Small intestine (tissue), 7 donors: Measurements from ENCODE around the gene CXorf65. TPM values are rescaled to one million over a fixed set of nuclear protein-coding genes. Genes with fewer than 3 reads are reported as not detected.
A peak's percentile ranks its signal among the peaks of the same experiment; 100 is the strongest.

Experiments used
- DNase-seq, 2 donors: peaks; one replicate each; pipeline versions ENCODE4 v3.0.0 to v3.0.0-alpha.2; 2013
- FAIRE-seq: peaks from 2 replicates; lab custom pipeline; 2012; peaks lifted over from hg19 to GRCh38; lab: Jason Lieb, UNC
- H3K27ac ChIP-seq, 3 donors: one replicate each; pipeline ENCODE4 v1.5.1; 2013; ENCODE audit warnings: low read length in 2 of 3, mild to moderate bottlenecking in 2 of 3, control low read depth in 1 of 3, inconsistent platforms in 1 of 3, low read depth in 1 of 3, moderate library complexity in 1 of 3
- H3K27me3 ChIP-seq, 3 donors: one replicate each; pipeline ENCODE4 v1.6.1; 2013; ENCODE audit warnings: low read length in 3 of 3, inconsistent platforms in 1 of 3; ENCODE audit not compliant: control insufficient read depth in 3 of 3, insufficient read depth in 3 of 3
- H3K36me3 ChIP-seq, 3 donors: one replicate each; pipeline ENCODE4 v1.6.1; 2013; ENCODE audit warnings: low read length in 3 of 3, inconsistent platforms in 1 of 3, low read depth in 1 of 3, mild to moderate bottlenecking in 1 of 3, moderate library complexity in 1 of 3; ENCODE audit not compliant: control insufficient read depth in 3 of 3, insufficient read depth in 2 of 3
- H3K4me1 ChIP-seq, 3 donors: one replicate each; pipeline ENCODE4 v1.6.1; 2013; ENCODE audit warnings: low read length in 2 of 3, inconsistent platforms in 1 of 3, low read depth in 1 of 3, mild to moderate bottlenecking in 1 of 3, moderate library complexity in 1 of 3; ENCODE audit not compliant: control insufficient read depth in 3 of 3, insufficient read depth in 2 of 3
- H3K4me3 ChIP-seq, 3 donors: one replicate each; pipeline ENCODE4 v1.5.1; 2013; ENCODE audit warnings: low read length in 3 of 3, control low read depth in 1 of 3, inconsistent platforms in 1 of 3, low read depth in 1 of 3, mild to moderate bottlenecking in 1 of 3, moderate library complexity in 1 of 3
- H3K9me3 ChIP-seq, 2 donors: one replicate each; pipeline ENCODE4 v1.6.1; 2013; ENCODE audit warnings: low read depth in 1 of 2, low read length in 1 of 2; ENCODE audit not compliant: control insufficient read depth in 2 of 2, insufficient read depth in 1 of 2
- WGBS, 3 donors: extraction: QIAGEN DNeasy Blood & Tissue Kit; methylation state at CpG; one replicate each; pipeline ENCODE4 v1.1.7; 2013; 5-methylcytosine and 5-hydroxymethylcytosine counted together
- polyA plus RNA-seq, 4 donors: library from polyadenylated mRNA; stranded (reverse) in 3 of 4; unstranded in 1 of 4; fragments of 200-250 nt in 3 of 4; fragments of 120-200 nt in 1 of 4; gene quantifications; one replicate each; pipeline versions ENCODE4 v1.2.1 to v1.2.3, GENCODE V29; 2013
- donor health status: healthy with polysubstance abuse.
- donor health status: control.
- donor health status: control.
- donor health status: Bipolar disorder and iron deficiency.
- donor health status: healthy.

CXorf65 gene
- polyA plus RNA-seq, 4 donors, result 0.27 to 2.2 (median 1.5) TPM

- DNase-seq (no peak), FAIRE-seq (no peak)
- peaks cover 0 to 44% (median 7%) of the 10 kb centered on the region in 3 donors for H3K4me1 ChIP-seq
- H3K27me3 ChIP-seq, result no peaks in the 10 kb centered on the region
- H3K9me3 ChIP-seq, result no peaks in the 10 kb centered on the region
- H3K27ac ChIP-seq, result peak overlapping the region in 2 of 3 donors; percentile 79 to 88
- peaks cover 0 to 10% (median 0%) of the 10 kb centered on the region in 3 donors for H3K36me3 ChIP-seq
- H3K4me3 ChIP-seq, result no peak overlapping the region
- WGBS, 3 donors, result 54 to 69% (median 63%) methylated on average over 3 of the region's 3 CpGs
These were observed 4.2 kb downstream of the CXorf65 start for GRCh38 chrX:71102292-71102691.

DNA sequence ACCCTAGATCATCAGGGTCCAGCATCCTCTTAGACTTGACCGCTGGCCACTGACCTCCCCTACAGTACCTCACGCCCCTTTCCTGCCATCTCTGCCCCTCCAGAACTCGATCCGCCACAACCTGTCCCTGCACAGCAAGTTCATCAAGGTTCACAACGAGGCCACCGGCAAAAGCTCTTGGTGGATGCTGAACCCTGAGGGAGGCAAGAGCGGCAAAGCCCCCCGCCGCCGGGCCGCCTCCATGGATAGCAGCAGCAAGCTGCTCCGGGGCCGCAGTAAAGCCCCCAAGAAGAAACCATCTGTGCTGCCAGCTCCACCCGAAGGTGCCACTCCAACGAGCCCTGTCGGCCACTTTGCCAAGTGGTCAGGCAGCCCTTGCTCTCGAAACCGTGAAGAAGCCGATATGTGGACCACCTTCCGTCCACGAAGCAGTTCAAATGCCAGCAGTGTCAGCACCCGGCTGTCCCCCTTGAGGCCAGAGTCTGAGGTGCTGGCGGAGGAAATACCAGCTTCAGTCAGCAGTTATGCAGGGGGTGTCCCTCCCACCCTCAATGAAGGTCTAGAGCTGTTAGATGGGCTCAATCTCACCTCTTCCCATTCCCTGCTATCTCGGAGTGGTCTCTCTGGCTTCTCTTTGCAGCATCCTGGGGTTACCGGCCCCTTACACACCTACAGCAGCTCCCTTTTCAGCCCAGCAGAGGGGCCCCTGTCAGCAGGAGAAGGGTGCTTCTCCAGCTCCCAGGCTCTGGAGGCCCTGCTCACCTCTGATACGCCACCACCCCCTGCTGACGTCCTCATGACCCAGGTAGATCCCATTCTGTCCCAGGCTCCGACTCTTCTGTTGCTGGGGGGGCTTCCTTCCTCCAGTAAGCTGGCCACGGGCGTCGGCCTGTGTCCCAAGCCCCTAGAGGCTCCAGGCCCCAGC is 5.7 kb downstream of the CXorf65 start:
- peak in 1 of 2 donors; percentile 31 for DNase-seq
- H3K9me3 ChIP-seq, result no peaks in the 10 kb centered on the region

GRCh38 chrX:71099736-71100135 is 6.8 kb downstream of the CXorf65 start:
- Histone ChIP-seq H3K9me3 (no peaks in the 10 kb centered on the region), H3K27me3 (no peaks in the 10 kb centered on the region), H3K36me3 (peaks cover 0 to 10% (median 0%) of the 10 kb centered on the region in 3 donors), H3K4me1 (peaks cover 0 to 51% (median 7%) of the 10 kb centered on the region in 3 donors), H3K4me3 (no peak overlapping the region), H3K27ac (no peak overlapping the region)
- WGBS, 3 donors, result 70 to 89% (median 84%) methylated on average over 4 of the region's 4 CpGs
- no peak for FAIRE-seq
- no peak for DNase-seq

More for the DNA sequence above, 5.7 kb downstream of the CXorf65 start:
- peaks cover 0 to 48% (median 7%) of the 10 kb centered on the region in 3 donors for H3K4me1 ChIP-seq
- FAIRE-seq, result no peak
- H3K4me3 ChIP-seq, result no peak overlapping the region
- no peaks in the 10 kb centered on the region for H3K27me3 ChIP-seq
- 78 to 88% (median 85%) methylated on average over 27 to 31 of the region's 31 CpGs for WGBS, 3 donors
- H3K36me3 ChIP-seq, result peaks cover 0 to 10% (median 0%) of the 10 kb centered on the region in 3 donors
- no peak overlapping the region for H3K27ac ChIP-seq

DNA sequence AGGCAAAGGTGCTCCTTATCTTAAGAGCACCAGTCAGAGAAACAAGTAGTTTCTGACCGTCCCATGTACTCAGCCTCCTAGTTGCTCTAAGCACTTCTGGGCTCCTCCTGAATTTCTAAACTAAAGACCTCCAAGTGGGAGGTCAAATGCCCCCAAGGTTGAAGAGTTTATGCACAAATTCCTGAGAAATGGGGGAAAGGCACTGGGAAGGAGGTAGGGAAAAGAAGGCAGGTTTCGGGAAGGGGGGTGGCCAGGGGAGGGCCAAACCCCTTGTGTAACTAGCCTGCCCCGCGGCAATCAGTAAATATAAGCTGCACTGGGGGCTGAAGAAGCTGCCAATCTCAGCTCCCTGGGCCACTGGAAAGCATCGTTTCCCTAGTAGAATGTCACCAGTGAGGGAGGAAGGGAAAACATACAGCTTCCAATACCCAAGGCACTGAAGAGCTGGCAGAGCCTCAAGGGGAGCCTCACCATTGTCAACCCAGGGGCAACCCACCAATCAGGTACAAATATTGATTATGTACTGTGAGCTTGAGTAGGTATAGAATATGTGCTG is 7.5 kb downstream of the CXorf65 start:
- no peak overlapping the region for H3K27ac ChIP-seq
- WGBS, 3 donors, result 69 to 80% (median 71%) methylated on average over 5 of the region's 5 CpGs
- H3K4me1 ChIP-seq, result peaks cover 0 to 43% (median 7%) of the 10 kb centered on the region in 3 donors
- DNase-seq (no peak), FAIRE-seq (no peak)
- no peaks in the 10 kb centered on the region for H3K27me3 ChIP-seq
- H3K9me3 ChIP-seq, result no peaks in the 10 kb centered on the region
- H3K4me3 ChIP-seq, result no peak overlapping the region
- H3K36me3 ChIP-seq, result peaks cover 0 to 10% (median 0%) of the 10 kb centered on the region in 3 donors

GRCh38 chrX:71098302-71098701 is 8.2 kb downstream of the CXorf65 start:
- peaks cover 0 to 36% (median 4%) of the 10 kb centered on the region in 3 donors for H3K4me1 ChIP-seq
- DNase-seq, result peak; percentile 55 to 66
- H3K36me3 ChIP-seq, result peaks cover 0 to 10% (median 0%) of the 10 kb centered on the region in 3 donors
- WGBS, 3 donors, result 0 to 21% (median 12%) methylated on average over 2 of the region's 2 CpGs
- no peaks in the 10 kb centered on the region for H3K27me3 ChIP-seq
- no peak for FAIRE-seq
- no peaks in the 10 kb centered on the region for H3K9me3 ChIP-seq
- H3K4me3 ChIP-seq, result no peak overlapping the region
- H3K27ac ChIP-seq, result no peak overlapping the region

- peaks cover 0 to 7% (median 0%) of the 10 kb centered on the region in 3 donors for H3K36me3 ChIP-seq
- peak overlapping the region in 2 of 3 donors; percentile 20 to 83 for H3K27ac ChIP-seq
- no peaks in the 10 kb centered on the region for H3K27me3 ChIP-seq
- WGBS, 3 donors, result 4 to 31% (median 5%) methylated on average over 4 to 9 of the region's 9 CpGs
- DNase-seq (no peak), FAIRE-seq (no peak)
- H3K4me3 ChIP-seq, result peak overlapping the region; percentile 49 to 78 (median 62)
- H3K4me1 ChIP-seq, result peaks cover 0 to 20% (median 0%) of the 10 kb centered on the region in 3 donors
- no peaks in the 10 kb centered on the region for H3K9me3 ChIP-seq
These were observed 9.8 kb downstream of the CXorf65 start for GRCh38 chrX:71096760-71097032.

- peak overlapping the region in 2 of 3 donors; percentile 47 to 83 for H3K27ac ChIP-seq
- H3K9me3 ChIP-seq, result no peaks in the 10 kb centered on the region
- no peaks in the 10 kb centered on the region for H3K27me3 ChIP-seq
- peak overlapping the region; percentile 49 to 78 (median 62) for H3K4me3 ChIP-seq
- H3K4me1 ChIP-seq, result peaks cover 0 to 19% (median 0%) of the 10 kb centered on the region in 3 donors
- peaks cover 0 to 5% (median 0%) of the 10 kb centered on the region in 3 donors for H3K36me3 ChIP-seq
- DNase-seq (peak; percentile 20 to 61), FAIRE-seq (no peak)
- 1 to 21% (median 5%) methylated on average over 26 to 46 of the region's 46 CpGs for WGBS, 3 donors
These were observed 10.4 kb downstream of the CXorf65 start for GRCh38 chrX:71095981-71096759.

DNA sequence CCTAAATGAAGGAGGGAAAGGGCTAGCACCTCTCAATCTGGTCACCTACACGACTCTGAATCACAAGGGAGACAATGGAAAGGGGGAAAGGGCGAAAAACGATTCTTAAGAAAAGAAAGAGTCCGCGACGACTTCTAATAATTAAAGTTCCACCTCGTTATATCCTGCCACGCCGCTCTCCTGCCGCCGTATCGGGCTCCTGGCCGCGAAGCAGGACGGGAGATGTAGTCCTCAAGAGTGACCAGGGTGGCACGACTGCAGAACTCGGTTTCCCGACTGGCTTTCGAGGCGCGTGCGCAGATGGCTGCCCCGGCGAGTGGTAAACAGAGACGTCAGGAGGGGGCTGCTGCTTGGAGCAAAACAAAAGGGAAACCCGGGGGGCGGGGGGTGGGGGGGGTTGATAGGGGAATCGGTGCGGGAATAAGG is 11.0 kb downstream of the CXorf65 start, which contains the start of gene FOXO4:
Gene FOXO4, plus strand, starts transcription at position 297 of the 426 bp plus-strand sequence. CDS start 678 bp downstream, outside the sequence.
- peak within 1 kb of the TSS; percentile 49 to 78 (median 62) for H3K4me3 ChIP-seq
- 1 to 21% (median 2%) methylated on average over 21 to 29 of the region's 29 CpGs for WGBS, 3 donors
- H3K27me3 ChIP-seq, result no peaks in the 10 kb centered on the region
- DNase-seq (peak; percentile 86 to 90), FAIRE-seq (no peak)
- no peaks in the 10 kb centered on the region for H3K36me3 ChIP-seq
- peak within 1 kb of the TSS in 2 of 3 donors; percentile 49 to 83 for H3K27ac ChIP-seq
- H3K4me1 ChIP-seq, result peaks cover 0 to 16% (median 0%) of the 10 kb centered on the region in 3 donors
- H3K9me3 ChIP-seq, result no peaks in the 10 kb centered on the region
